DOHH2 (cell line): Measurements from ENCODE around the gene ATG12.

ENCODE experiments used
- CTCF ChIP-seq: fragments of 200-600 bp; sonication (generic); IDR thresholded peaks from one replicate; pipeline ENCODE4 v1.5.1; 2014; ENCODE audit warnings: antibody characterized with exemption, mild to moderate bottlenecking, low read depth, low read length; ENCODE audit not compliant: poor library complexity, severe bottlenecking
- EZH2phosphoT487 ChIP-seq: fragments of 200-600 bp; sonication (generic); IDR thresholded peaks from 2 replicates; pipeline ENCODE4 v1.6.1; 2017; ENCODE audit warnings: borderline replicate concordance, mild to moderate bottlenecking, antibody characterized with exemption, low read length, moderate library complexity, mixed read lengths

GRCh38 chr5:115785381-115786065, 55.8 kb downstream of the ATG12 start:
- TF ChIP-seq CTCF (no peak), EZH2phosphoT487 (no peak)
